SW480 (cell line): Measurements from ENCODE around the gene APLNR.

Experiments used
- DNase-seq: peaks from one replicate; pipeline ENCODE4 v3.0.0-alpha.2; 2016; ENCODE audit warnings: low spot score

APLNR gene

DNA sequence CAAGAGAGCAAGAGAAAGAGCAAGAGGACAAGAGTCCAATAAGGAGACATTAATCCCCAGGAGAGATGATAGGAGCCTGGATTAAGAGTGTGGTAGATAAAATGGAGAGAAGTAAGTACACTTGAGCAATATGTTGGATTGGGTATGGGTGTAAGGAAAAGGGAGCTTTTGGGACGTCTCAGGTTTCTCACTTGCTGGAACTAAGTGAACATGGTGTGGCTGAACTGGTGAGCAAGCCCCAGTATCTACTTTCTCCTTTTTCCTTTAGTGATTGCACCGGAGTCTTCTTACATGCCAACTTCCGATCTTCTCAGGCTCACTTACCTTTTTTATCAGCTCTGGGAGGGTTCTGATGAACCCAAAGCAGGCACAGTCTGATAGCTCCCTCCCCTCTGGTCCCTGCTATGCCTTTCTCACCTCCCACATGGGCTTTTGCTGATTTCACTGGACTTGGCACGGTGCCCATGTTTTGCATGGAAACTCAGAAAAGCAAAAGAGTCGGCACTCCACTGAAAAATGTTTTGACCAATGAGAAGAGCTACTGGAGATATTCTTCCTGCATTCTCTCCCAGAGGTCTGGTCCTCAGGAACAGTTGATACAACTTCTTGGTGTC, 14.5 kb upstream of the APLNR start:
- no peak for DNase-seq

DNA sequence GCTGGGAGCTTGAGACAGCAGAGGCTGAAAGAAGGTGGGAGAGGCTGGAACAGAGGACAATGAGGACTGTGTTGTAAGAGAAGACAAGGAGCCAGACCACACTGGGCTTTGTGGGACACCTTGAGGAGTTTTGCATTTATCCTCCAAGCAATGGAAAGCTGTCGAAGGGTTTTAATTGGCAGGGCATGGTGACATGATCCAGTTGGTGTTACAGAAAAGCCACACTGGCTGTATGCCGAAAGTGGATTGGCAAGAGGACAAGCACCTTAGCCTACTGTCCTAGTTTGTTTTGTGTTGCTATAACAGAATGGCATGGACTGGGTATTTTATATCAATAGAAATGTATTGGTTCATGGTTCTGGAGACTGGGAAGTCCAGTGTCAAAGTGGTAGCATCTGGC, 14.0 kb upstream of the APLNR start:
- no peak for DNase-seq

DNA sequence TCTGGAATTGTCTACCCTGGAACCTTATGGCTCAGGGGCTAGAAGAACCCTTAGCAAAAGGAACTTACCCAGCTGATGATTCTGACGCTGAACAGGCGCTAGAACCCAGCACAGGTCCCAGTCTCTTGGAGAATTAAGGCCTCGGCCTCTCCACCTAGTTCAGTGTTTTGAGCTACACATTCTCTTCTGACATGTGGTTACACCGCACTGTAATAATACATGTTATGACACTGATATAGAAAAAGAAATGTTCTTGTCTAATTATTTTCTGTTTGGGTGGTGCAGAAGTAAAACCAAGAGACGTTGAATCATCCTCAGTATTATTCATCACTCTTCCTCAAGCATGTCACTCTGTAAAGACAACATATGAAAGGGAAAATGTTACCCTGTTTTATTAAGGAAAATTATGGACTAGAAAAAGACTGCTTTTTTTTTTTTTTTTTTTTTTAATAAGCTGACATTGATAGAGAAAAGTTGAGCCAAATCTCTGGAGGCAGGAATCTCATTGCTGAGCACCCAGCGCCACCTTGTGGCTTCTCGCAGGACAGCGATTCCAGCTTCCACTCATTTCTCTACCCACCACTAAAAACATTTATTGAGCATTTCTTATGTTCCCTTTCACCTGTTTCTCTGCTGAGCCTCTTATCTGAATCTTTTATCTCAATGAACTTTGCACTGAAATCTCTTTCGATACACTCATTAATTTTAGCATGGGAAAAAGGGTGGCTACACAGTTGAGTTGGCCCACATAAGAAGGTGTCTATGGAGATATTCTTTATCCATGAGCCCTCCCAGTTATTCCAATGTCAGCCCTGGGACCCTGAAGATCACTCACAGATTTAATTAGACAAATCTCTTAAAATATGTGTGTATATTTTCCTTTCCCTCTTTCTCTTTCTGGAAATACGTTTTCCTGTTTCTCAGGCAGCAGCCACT, 12.6 kb upstream of the APLNR start:
- peak; percentile 64 for DNase-seq

DNA sequence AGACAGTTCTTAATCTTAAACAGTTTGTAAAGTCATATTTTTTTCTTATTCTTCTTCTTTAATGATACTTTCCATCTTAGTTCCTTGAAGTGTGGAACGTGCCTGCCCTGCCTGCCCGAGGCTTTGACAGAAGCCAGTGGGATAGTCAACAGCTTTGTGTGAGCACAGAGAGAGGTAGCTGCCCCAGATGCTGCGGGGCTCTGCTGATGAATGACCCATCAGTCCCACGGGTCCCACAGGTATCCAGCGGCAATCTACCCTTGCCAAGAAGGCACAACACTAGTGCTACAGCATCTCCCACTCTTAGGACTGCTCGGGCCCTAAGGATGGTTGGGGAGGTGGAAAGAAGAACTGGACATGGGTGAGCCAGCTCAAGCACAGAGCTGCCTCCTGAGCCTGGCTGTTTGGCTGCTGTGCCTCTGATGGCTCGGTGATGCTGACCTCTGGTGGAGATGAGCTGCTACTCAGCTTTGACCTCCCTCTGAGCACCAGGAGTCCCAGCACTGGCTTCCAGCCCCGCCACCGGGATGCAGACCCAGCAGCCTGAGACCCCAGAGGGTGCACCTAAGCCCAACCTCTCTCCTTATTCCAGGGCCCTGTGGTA, 11.8 kb upstream of the APLNR start:
- DNase-seq: peak; percentile 65

DNA sequence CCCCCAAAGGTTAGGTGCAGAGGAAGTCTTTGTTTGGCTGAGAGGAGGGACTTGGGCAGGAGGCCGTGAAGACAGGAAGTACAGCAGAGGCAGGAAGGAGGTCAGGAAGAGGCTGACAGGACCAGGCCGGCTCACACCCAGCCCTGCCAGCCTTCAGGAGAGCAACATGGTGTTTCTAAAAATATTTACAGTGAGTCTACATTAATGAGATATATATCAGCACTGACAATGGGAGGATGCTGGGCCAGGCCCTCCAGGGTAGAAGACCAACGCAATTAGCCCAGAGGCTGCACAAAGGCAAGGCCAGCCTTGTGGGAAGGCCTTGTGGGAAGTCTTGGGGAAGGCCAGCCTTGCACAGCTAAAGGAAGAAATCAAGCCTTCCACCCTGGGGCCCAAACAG, 7.9 kb upstream of the APLNR start:
- no peak for DNase-seq

DNA sequence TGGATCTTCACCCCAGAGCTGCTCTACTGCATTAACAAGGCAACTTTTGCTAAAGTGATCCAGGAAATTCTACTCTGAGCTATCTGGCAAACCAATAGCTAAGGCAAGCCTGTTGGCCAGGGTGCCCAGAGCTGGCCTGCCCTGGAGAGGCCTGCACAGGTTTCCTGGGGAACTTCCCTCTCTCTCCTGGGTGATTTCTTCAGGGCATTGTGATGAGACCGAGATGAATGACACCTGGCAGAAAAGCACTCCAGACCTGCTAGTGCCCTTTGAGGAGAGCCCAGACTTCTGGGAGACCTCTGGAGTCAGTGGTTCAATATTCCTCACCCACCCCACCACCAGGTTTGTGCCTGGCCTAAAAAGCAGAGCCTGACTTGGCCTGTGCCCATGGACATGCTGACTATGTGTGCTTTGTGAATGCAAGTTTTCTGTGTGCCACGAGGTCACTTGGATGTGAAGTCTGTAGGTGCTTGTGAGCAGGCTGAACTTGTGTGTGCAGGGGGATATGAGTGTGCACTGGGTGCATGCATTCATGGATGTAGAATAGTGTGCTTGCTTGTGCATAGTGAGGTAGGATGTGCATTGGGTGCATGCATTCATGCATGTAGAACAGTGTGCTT, 4.4 kb upstream of the APLNR start:
- DNase-seq: no peak

DNA sequence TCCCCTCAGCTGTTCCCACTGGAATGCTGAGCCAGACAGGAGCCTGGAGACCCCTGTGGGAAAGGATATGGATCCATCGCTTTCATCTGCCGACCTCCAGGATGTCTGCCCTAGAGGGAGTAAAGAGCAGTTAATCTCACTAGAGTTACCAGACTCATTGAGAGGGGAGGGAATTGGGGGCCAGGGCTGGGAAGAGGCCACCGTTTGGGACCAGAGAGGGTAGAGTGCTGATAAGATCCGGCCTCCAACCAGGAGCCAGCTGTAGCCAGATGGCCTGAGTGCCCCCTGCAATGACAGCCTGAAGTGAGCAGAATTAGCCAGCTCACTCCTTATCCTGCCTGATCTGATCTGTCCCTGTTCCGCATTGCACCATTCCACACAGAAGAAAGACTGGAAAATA, 3.7 kb upstream of the APLNR start:
- no peak for DNase-seq

DNA sequence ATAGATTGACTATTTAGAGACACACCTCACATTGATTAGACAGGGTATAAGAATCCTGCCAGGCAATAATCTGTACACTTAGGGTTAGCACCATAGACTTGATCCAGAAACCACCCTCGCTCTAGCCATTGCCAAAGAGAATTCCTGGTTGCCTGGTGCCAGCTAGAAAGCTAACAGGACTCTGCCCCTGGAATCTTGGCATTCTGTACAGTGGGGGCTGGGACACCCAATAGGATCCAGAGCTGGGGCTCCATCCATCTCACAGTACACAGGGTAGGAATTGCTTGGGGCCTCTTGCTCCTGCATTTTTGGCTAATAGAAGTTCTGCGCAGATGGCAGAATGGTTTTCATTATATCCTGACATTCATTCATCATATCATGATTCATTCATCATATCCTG, 3.0 kb upstream of the APLNR start:
- no peak for DNase-seq

DNA sequence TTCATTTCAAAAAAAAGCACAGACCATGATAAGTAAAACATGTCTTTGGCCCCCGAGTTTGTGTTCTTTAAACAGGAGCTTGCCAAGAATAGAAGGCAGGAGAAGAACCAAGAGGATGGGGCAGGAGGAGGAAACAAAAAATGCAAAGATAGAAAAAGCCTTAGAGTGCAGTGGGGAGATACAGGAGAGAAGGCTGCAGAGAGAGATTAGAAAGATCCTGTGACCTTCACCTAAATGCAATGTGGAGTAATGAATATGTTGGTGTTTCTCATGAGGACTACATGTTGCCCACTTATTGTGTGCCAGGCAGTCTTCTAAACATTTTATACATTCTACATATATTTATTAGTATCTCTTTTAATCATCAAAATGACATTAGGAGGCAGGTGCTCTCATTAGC, 2.3 kb upstream of the APLNR start:
- no peak for DNase-seq

DNA sequence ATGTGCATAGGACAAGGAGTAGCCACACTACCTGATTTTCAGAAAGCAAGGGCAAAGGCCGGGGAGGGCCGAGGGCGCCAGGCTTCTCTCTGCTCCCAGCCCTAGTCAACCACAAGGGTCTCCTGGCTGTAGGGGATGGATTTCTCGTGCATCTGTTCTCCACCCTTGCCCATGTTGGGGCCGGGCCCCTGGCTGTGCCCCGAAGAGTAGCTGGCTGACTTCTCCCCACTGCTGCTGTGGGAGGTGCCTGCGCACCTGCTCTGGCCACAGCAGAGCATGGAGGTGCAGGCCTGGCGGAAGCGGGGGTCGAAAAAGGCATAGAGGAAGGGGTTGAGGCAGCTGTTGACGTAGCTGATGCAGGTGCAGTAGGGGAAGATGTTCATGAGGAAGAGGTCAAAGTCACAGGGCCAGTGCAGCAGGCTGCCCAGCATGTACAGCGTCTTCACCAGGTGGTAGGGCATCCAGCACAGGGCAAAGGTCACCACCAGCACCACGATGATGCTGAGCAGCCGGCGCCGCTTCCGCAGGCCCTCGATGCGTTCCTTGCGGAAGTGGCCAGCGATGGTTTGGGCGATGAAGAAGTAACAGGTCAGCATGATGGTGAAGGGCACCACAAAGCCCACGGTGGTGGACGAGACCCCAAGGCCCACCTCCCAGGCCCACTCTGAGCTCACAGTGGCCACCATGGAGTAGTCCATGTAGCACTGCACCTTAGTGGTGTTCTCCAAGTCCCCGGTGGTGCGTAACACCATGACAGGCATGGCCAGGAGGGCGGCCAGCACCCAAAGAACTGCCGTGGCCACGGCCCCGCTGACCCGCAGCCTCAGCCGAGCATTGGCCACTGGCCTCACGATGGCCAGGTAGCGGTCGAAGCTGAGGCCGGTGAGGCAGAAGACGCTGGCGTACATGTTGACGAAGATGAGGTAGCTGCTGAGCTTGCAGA, 1.0 kb downstream of the APLNR start:
- DNase-seq: no peak

DNA sequence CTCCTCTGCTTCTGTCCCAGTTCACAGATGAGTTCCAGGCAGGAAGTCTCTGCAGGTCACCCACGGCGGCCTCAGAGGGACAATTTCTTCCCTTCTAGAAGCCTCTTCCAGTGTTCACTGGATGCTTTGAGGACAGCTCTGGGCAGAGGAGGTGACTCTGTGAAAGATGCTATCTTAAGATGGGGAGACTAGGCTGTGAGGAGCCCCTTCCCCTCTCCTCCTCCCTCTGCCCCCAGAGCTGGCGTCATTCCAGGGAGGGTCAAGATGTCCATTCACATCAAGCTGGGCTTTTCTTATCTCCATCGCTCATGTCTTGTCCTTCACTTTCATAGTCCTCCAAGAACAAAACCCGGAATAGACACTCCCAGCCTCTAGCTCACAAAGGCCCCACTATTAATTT, 3.3 kb downstream of the APLNR start:
- DNase-seq: no peak

DNA sequence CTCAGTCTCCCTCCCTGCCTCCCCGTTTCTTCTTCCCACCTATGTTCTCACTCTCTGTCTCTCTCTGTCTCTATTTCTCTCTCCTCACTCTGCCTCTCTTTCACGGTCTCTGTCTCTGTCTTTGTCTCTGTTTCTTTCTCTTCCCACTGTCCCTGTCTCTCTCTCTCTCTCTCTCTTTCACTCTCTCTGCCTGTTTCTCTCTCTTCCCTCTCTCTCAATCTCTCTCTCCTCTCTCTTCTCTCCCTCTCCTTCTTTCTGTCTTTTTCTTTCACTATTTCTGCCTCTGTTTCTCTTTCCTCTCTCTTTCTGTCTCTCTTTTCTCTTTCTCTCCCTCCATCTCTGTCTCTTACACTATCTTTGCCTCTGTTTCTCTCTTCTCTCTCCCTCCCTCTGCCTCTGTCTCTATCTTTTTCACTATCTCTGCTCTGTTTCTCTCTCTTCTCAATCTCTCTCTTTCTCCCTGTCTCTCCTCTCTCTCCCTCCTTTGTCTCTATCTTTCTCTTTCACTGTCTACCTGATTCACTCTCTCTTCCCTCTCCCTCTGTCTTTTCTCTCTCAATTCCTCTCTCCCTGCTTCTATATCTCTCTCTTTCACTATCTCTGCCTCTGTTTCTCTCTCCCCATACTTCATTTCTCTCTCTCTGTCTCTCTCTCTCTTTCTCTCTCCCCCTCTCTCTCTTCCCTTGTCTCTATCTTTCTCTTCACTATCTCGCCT, 5.4 kb downstream of the APLNR start:
- no peak for DNase-seq

DNA sequence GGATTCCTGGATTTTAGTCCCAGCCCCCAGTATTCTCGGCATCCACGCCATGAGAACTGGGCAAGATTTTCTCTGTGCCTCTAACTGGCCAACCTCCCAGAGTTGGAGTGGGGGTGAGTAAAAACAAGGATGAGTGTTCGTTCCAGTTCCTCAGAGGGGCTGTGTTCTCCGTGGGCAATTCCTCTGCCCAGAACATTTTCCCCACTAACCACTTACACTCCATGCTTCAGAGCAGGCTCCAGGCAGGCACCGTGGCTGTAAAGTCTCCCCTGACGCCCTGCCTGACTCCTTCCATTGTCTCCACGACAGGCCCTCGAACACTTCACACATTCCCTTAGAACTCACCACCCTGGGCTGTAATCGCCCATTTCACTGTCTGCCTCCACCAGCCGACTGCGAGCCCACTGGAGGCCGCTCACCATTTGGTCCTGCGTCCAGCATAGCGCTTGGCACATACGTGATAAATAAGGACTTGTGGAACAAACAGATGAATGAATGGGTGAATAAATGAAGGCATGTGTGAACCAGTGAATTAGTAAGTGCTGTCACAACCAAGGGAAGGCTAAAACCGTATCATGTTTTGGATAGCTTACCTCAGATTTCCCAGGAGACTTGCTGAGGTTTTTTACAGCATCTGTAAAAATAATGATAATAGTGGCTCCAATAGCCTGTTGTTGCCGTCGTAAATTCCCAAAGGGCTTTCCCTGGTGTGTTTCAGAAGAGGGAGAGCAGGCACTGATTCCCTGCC, 6.1 kb downstream of the APLNR start:
- no peak for DNase-seq

DNA sequence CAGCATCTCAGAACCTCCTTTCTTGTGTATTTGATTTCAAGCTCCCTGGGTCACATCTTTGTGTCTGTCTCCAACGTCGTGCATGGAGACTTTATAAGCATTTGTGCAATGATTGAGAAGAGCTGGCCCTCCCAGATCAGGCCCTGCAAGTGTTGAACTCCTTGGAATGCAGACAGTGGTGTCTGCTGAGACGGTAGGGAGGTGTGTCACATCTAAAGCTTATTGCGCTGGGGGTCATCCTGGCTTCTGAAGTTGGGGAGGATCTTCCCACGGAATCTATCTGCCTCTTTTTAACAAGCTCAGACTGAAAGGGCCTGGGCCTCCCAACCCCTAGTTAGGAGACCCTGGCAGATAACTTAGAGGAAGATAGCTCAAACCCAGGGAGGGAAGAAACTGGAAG, 6.7 kb downstream of the APLNR start:
- DNase-seq: no peak

DNA sequence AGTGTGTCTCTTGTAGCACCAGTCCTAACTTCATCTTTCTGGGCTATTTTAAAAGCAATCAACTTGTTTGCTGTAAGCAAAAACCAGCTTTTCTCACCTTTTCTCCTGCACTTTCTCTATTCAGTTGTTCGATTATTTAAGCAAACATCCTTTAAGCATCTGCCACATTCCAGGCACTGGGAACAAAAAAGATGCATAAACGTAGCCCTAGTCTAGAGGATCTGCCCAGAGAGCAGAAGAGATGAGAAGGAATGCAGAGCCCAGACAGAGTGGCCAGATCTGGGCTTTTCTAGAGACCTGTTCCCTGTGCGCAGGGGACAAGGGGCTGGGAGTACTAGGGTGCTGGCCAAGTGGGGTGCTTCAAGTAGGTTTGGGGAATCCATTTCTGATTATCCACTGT, 8.4 kb downstream of the APLNR start:
- DNase-seq: no peak

DNA sequence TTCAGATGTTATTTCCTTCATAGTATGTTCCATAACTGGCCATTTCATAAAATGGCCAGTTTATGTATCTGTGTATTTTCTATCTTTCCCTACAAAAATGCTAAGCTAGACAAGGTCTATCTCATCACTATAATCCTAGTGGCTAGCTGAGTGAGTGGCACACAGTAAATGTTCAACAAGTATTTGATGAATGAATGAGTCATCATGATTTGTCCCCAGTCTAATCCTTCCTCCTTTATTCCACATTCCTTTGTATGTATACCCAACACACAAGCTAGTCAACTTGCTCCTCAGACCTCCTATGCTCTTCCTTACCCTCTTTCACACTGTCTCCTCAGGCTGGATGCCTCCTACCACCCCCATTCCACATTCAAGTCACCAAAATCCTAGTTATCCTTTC, 12.5 kb downstream of the APLNR start:
- DNase-seq: peak; percentile 38

DNA sequence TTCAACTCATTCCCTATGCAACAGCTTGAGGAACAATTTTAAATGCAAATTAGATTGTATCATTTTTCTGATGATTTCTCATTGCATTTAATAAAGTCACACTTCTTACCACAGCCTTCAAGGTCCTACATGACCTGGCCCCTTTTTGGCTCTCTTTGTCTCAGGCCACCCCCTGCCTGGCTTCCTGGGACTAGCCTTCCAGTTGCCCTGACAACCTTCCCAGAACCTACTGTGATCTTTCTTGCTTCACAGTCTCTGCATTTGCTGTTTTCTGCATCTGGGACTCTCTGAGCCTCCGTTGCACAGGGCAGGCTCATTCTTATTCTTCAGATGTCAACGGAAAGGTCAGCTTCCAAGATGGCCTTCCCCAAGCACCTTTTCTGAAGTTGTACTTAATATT, 12.9 kb downstream of the APLNR start:
- no peak for DNase-seq

DNA sequence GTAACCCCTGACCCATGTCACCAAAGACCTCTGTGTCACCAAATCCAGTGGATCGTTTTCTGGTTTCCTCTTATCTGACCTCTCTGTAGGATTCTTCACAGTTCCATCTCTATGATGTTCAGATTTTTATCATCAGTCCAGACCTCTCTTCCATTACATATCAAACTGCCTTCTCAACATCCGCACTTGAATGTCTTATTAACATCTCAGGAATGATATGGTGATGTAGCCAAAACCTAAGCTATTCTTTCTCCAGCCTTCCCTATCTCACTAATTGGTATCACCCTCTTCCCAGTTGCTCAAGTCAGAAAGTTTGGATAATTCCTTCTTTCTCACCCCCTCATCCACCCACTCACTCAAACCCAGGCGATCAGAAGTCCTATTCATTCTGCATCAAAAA, 13.4 kb downstream of the APLNR start:
- DNase-seq: no peak

DNA sequence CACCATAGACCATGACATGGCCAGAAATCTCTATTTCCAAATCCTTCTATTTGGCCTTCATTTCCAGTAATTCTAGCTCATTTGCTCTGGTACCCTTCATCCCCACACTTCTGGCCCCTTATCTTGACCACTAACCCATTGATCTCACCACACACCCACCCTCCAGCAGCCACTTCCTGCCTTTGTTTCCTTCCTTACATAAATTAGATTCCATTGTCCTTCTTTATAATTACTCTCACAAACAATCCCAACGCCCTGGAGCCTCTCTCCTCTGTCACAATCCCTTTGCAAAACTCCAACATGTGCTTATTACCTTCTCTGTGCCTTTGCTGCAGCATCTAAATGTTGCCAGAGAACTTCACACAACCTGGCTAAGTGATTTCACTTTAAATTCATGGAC, 14.8 kb downstream of the APLNR start:
- no peak for DNase-seq

DNA sequence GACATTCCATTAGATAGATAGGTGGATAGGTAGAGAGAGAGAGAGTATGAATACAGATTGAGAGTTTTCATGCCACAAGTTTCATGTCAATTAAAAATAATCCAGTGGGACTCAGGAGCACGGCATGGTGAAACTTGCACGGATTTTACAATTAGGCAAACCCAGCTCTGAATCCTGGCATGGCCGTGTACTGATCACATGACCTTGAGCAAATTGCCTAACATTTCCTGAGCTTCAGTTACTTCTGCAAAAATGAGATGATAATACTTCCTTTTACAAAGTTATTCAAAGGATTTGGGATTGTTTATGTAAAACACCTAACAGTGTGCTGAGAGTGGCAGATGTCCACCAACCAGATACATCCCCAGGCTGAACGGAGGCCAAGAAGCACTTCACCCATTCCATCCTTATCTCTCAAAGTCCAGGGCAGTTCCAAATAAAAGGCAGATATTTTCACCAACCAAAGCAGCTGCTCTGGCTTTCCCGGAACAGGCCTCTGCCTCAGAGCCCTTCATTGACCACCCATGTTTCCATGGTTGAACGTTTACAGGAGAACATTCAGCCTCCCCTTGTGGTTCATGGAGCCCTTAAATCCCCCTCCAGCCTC, 17.9 kb downstream of the APLNR start:
- DNase-seq: no peak
